ENCODE measurements around the gene RAMP3. TPM values are rescaled to one million over a fixed set of nuclear protein-coding genes. Genes with fewer than 3 reads are reported as not detected.
"Not testable (repeated sequence)": the region's sequence is repeated elsewhere in the genome, so short reads cannot be mapped to it uniquely, and the experiment has no call there.

Gene RAMP3
- total and polyA plus RNA-seq, 7 donors, result 2.5 to 57.8 (median 26.0) TPM

DNA sequence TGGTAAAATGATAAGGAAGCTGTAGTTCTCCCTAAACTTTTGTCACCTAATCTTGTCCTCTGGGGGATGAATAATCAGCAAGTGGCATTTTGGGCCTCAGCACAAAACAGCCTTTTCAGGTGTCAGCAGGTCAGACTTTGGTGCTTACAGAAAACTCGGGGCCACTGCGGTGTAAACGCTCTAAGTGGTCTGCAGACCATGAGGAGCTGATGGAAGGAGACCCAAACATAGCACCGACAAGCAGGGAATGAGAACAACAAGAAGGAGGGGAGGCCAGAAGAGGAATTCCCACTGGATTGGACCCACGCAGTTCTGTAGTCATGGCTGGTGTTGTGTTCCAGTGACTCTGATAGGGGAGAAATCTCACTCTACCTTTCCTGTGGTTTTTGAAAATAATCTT, 45.4 kb downstream of the RAMP3 start:
- WGBS, 2 donors, result 82 to 85% methylated on average over 5 of the region's 5 CpGs
- Histone ChIP-seq H3K27ac (peak overlapping the region in 1 of 4 donors; percentile 57), H3K4me1 (peaks cover 0 to 11% (median 0%) of the 10 kb centered on the region in 4 donors), H3K9me3 (no peaks in the 10 kb centered on the region), H3K4me3 (no peak overlapping the region), H3K36me3 (no peaks in the 10 kb centered on the region), H3K27me3 (no peaks in the 10 kb centered on the region)
- TF ChIP-seq POLR2A (IDR thresholded peaks at IDR 0.05), result no peak
- no peak for TF ChIP-seq EP300 (IDR thresholded peaks at IDR 0.05)
- TF ChIP-seq CTCF (IDR thresholded peaks at IDR 0.05), result no peak
- TF ChIP-seq POLR2AphosphoS5 (IDR thresholded peaks at IDR 0.05), result no peak
- no peak for DNase-seq
- intact Hi-C loops (cut with DNase I), result no loop called here

- Histone ChIP-seq H3K36me3 (no peaks in the 10 kb centered on the region), H3K9me3 (no peaks in the 10 kb centered on the region), H3K27ac (peak overlapping the region in 3 of 4 donors; percentile 36 to 66 (median 57)), H3K4me1 (peaks cover 0 to 11% (median 0%) of the 10 kb centered on the region in 4 donors), H3K4me3 (no peak overlapping the region), H3K27me3 (no peaks in the 10 kb centered on the region)
- no peak for DNase-seq
- intact Hi-C loops (cut with DNase I), result no loop called here
- 77 to 86% methylated on average over 7 of the region's 7 CpGs for WGBS, 2 donors
- TF ChIP-seq POLR2A (IDR thresholded peaks at IDR 0.05) (no peak), CTCF (IDR thresholded peaks at IDR 0.05) (no peak), POLR2AphosphoS5 (IDR thresholded peaks at IDR 0.05) (no peak), EP300 (IDR thresholded peaks at IDR 0.05) (no peak)
These were observed 45.9 kb downstream of the RAMP3 start for GRCh38 chr7:45203459-45203858.

DNA sequence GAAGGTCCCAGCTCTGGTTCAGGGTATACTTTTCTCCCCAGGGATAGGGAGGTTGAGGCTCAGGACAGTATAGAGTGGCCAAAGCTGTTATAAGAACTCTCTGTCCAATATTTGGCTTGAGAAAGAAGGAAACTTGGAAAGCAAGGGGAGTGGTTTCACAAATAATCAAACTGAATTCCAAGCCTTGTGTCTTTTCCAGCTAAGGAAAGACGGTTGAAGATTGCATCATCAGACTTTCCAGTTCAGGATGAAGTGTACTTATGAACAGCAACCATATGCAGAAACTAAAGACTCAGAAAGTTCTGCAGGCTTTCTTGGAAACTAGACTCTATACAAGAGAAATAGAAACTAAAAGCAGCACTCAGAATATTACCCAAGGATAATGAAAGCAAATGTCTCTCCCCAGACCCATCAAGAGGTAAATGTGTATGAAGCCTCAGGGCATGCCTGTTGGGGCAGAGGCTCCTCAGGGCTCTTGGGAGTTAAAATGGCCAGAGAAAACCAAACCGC, 46.4 kb downstream of the RAMP3 start:
- Histone ChIP-seq H3K27me3 (no peaks in the 10 kb centered on the region), H3K4me3 (peak overlapping the region in 3 of 4 donors; percentile 4 to 30 (median 24)), H3K27ac (peak overlapping the region in 3 of 4 donors; percentile 51 to 66 (median 57)), H3K9me3 (no peaks in the 10 kb centered on the region), H3K36me3 (no peaks in the 10 kb centered on the region), H3K4me1 (peaks cover 0 to 11% (median 0%) of the 10 kb centered on the region in 4 donors)
- intact Hi-C loops (cut with DNase I), result no loop called here
- WGBS, 2 donors, result 45 to 60% methylated on average over 2 of the region's 2 CpGs
- TF ChIP-seq EP300 (IDR thresholded peaks at IDR 0.05) (no peak), POLR2AphosphoS5 (IDR thresholded peaks at IDR 0.05) (peak in 1 of 4 donors; percentile 42)
- DNase-seq, result no peak

GRCh38 chr7:45206266-45206665, 48.7 kb downstream of the RAMP3 start:
- H3K27me3 ChIP-seq; H3K27ac ChIP-seq; H3K36me3 ChIP-seq; H3K9me3 ChIP-seq; intact Hi-C loops (cut with DNase I); H3K4me3 ChIP-seq; DNase-seq: not testable (repeated sequence)
- H3K4me1 ChIP-seq, result peaks cover 0 to 11% (median 0%) of the 10 kb centered on the region in 4 donors
- 88 to 95% methylated on average over 5 of the region's 5 CpGs for WGBS, 2 donors

DNA sequence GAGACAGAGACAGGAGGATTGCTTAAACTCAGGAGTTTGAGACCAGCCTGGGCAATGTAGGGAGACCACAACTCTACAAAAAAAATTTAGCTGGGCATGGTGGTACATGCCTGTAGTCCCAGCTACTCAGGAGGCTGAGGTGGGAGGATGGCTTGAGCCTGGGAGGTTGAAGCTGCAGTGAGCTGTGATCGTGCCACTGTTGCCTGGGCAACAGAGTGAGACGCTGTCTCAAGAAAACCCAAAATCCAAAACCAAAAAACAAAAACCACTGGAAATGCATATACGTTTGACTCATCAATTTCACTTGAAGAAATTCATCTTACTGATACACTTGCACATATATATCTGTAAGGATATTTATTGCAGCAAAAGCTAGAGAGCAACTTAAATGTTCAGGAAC, 52.3 kb downstream of the RAMP3 start:
- WGBS, 2 donors, result 80 to 88% methylated on average over 3 of the region's 3 CpGs
- H3K27me3 ChIP-seq; intact Hi-C loops (cut with DNase I); H3K9me3 ChIP-seq; H3K36me3 ChIP-seq; H3K4me3 ChIP-seq; H3K4me1 ChIP-seq; H3K27ac ChIP-seq; DNase-seq: not testable (repeated sequence)

- no peak for DNase-seq
- Histone ChIP-seq H3K27me3 (peaks cover 0 to 18% (median 0%) of the 10 kb centered on the region in 3 donors), H3K36me3 (no peaks in the 10 kb centered on the region), H3K27ac (peak overlapping the region in 1 of 4 donors; percentile 12), H3K9me3 (no peaks in the 10 kb centered on the region), H3K4me1 (no peaks in the 10 kb centered on the region), H3K4me3 (no peak overlapping the region)
- TF ChIP-seq EP300 (IDR thresholded peaks at IDR 0.05), result peak in 2 of 4 donors; percentile 4 to 40
- no peak for TF ChIP-seq CTCF (IDR thresholded peaks at IDR 0.05)
- TF ChIP-seq POLR2A (IDR thresholded peaks at IDR 0.05), result no peak
- peak in 1 of 4 donors; percentile 32 for TF ChIP-seq POLR2AphosphoS5 (IDR thresholded peaks at IDR 0.05)
- WGBS, 2 donors, result 58 to 60% methylated on average over 4 of the region's 4 CpGs
- intact Hi-C loops (cut with DNase I), result no loop called here
These were observed 53.5 kb downstream of the RAMP3 start for GRCh38 chr7:45211066-45211465.
